ENCODE measurements around the gene RNU7-1. TPM values are rescaled to one million over a fixed set of nuclear protein-coding genes. Genes with fewer than 3 reads are reported as not detected.

The RNU7-1 gene
- total and polyA plus RNA-seq, 10 of the 15 experiments (the other 5 are each of a cell fraction or from before 2014, with no cell fraction given), result not detected

DNA sequence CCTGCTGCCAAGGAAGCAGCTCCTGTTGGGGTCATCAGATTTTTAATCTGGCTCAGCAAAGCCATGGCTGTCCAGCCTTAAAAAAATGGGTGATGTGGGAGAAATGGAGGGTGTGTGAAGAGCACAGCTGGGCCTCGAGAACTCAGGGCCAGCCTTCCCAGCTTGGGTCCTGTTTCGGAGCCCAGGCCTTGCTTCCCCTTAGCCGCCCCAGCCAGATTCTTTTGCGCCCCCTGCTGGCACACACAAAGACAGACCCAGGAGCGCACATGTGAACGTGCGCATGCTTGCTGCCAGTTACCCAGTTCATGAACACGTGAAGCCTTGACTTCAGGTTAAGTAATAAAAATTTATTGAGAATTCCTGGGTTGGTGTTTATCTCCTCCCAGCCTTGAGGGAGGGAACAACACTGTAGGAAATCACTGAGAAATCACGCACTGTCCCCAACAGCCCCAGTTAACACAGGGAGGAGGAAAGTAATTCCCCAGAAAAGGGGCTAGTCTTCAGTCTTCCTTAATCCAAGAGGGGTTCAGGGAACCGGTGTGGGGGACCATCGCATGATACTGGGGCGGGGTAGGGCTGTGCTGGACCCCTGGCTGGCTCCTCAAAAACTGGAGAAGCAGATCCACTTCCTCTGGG, 21.5 kb downstream of the RNU7-1 start (continued):
- peak; percentile 24 for TF ChIP-seq MYC (IDR thresholded peaks at IDR 0.05; ENCODE audit: insufficient read depth, insufficient read length, insufficient replicate concordance, low read length, severe bottlenecking)

DNA sequence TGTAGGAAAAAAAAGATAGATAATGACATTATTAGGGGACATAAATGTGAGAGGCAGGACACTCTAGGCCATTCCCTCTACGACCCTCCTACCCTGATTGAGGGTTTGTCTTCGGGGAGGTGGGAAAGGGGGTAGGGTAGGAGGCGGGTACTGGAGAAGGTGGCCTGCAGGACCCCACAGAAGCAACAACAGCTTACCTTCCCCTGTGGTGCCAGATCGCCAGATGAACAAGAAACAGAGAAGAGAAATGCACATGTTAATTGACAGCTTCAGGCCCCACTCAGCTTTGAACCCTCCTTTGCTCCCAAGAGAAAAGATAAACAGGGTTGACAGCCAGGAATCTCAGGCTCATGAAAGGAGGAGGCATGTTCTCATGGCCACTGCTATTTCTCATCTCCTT, 22.1 kb downstream of the RNU7-1 start:
- in situ Hi-C loops (cut with MboI), result loop anchor here (25.0 kb wide), 1 partner anchor 1672 kb away; no protein-coding TSS in a partner anchor
- no peak overlapping the region for H3K4me2 ChIP-seq (ENCODE audit: control insufficient read depth, insufficient read depth)
- peaks cover 41% of the 10 kb centered on the region for H3K79me2 ChIP-seq (ENCODE audit: control insufficient read depth, insufficient read depth, low read length)
- no peak for TF ChIP-seq HDGF (IDR thresholded peaks at IDR 0.05)
- no peak for TF ChIP-seq SMAD5 (IDR thresholded peaks at IDR 0.05; ENCODE audit: low read depth)
- TF ChIP-seq, protein P1, sequence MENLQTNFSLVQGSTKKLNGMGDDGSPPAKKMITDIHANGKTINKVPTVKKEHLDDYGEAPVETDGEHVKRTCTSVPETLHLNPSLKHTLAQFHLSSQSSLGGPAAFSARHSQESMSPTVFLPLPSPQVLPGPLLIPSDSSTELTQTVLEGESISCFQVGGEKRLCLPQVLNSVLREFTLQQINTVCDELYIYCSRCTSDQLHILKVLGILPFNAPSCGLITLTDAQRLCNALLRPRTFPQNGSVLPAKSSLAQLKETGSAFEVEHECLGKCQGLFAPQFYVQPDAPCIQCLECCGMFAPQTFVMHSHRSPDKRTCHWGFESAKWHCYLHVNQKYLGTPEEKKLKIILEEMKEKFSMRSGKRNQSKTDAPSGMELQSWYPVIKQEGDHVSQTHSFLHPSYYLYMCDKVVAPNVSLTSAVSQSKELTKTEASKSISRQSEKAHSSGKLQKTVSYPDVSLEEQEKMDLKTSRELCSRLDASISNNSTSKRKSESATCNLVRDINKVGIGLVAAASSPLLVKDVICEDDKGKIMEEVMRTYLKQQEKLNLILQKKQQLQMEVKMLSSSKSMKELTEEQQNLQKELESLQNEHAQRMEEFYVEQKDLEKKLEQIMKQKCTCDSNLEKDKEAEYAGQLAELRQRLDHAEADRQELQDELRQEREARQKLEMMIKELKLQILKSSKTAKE (IDR thresholded peaks at IDR 0.05; ENCODE audit: low read depth, poor library complexity, severe bottlenecking), result no peak
- TF ChIP-seq YY1 (IDR thresholded peaks at IDR 0.05; ENCODE audit: low read depth, low read length), result no peak
- TF ChIP-seq, protein P2, sequence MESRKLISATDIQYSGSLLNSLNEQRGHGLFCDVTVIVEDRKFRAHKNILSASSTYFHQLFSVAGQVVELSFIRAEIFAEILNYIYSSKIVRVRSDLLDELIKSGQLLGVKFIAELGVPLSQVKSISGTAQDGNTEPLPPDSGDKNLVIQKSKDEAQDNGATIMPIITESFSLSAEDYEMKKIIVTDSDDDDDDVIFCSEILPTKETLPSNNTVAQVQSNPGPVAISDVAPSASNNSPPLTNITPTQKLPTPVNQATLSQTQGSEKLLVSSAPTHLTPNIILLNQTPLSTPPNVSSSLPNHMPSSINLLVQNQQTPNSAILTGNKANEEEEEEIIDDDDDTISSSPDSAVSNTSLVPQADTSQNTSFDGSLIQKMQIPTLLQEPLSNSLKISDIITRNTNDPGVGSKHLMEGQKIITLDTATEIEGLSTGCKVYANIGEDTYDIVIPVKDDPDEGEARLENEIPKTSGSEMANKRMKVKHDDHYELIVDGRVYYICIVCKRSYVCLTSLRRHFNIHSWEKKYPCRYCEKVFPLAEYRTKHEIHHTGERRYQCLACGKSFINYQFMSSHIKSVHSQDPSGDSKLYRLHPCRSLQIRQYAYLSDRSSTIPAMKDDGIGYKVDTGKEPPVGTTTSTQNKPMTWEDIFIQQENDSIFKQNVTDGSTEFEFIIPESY (IDR thresholded peaks at IDR 0.05), result no peak
- no peak for TF ChIP-seq WRNIP1 (IDR thresholded peaks at IDR 0.05; ENCODE audit: borderline replicate concordance, low read depth, low read length)
- TF ChIP-seq FOS (IDR thresholded peaks at IDR 0.05; ENCODE audit: borderline replicate concordance, extremely low read depth, insufficient read length), result no peak
- TF ChIP-seq SREBF2 (IDR thresholded peaks at IDR 0.05; ENCODE audit: low read length), result no peak
- TF ChIP-seq MYC (IDR thresholded peaks at IDR 0.05; ENCODE audit: insufficient read depth, insufficient read length, insufficient replicate concordance, low read length, severe bottlenecking), result no peak
- no peak for TF ChIP-seq RBBP5 (conservative IDR thresholded peaks at IDR 0.05)
- TF ChIP-seq SRF (IDR thresholded peaks at IDR 0.05; ENCODE audit: low read depth in 2 of 2, low read length in 2 of 2), result no peak
- TF ChIP-seq, protein P3, sequence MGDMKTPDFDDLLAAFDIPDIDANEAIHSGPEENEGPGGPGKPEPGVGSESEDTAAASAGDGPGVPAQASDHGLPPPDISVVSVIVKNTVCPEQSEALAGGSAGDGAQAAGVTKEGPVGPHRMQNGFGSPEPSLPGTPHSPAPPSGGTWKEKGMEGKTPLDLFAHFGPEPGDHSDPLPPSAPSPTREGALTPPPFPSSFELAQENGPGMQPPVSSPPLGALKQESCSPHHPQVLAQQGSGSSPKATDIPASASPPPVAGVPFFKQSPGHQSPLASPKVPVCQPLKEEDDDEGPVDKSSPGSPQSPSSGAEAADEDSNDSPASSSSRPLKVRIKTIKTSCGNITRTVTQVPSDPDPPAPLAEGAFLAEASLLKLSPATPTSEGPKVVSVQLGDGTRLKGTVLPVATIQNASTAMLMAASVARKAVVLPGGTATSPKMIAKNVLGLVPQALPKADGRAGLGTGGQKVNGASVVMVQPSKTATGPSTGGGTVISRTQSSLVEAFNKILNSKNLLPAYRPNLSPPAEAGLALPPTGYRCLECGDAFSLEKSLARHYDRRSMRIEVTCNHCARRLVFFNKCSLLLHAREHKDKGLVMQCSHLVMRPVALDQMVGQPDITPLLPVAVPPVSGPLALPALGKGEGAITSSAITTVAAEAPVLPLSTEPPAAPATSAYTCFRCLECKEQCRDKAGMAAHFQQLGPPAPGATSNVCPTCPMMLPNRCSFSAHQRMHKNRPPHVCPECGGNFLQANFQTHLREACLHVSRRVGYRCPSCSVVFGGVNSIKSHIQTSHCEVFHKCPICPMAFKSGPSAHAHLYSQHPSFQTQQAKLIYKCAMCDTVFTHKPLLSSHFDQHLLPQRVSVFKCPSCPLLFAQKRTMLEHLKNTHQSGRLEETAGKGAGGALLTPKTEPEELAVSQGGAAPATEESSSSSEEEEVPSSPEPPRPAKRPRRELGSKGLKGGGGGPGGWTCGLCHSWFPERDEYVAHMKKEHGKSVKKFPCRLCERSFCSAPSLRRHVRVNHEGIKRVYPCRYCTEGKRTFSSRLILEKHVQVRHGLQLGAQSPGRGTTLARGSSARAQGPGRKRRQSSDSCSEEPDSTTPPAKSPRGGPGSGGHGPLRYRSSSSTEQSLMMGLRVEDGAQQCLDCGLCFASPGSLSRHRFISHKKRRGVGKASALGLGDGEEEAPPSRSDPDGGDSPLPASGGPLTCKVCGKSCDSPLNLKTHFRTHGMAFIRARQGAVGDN (IDR thresholded peaks at IDR 0.05), result no peak

More for the DNA sequence above, 22.1 kb downstream of the RNU7-1 start:
- no peak overlapping the region for H2AFZ ChIP-seq (ENCODE audit: control insufficient read depth, low read depth, low read length)
- ATAC-seq (no peak), FAIRE-seq (no peak), DNase-seq (ENCODE audit: low read depth, low spot score) (no peak)
- RAD21 ChIA-PET (ENCODE audit: unreplicated experiment), result interaction anchor here (0.9 to 13.5 kb wide), 6 partner anchors 9 to 147 kb away, joined by 3 to 426 read pairs (median 4); partner anchors contain the start of genes C12orf57, LPCAT3 and RNU7-1
- H3K27me3 ChIP-seq (replicated peaks in 1 of 2; ENCODE audit: control insufficient read depth in 2 of 2, insufficient read depth in 2 of 2, low read length in 1 of 2), result no peaks in the 10 kb centered on the region
- WGBS (ENCODE audit: insufficient coverage, insufficient replicate concordance, low lambda C conversion rate, missing lambda C conversion rate), result 45% methylated on average over 4 of the region's 4 CpGs
- peaks cover 30 to 31% of the 10 kb centered on the region in 2 experiments for H3K36me3 ChIP-seq (ENCODE audit: control insufficient read depth in 2 of 2, insufficient read depth in 2 of 2, low read length in 1 of 2)
- no TSS peak for BruUV-seq (replicated peaks)
- CTCF ChIA-PET, result interaction anchor here (1.1 to 13.2 kb wide), 8 partner anchors 18 to 147 kb away, joined by 4 to 645 read pairs (median 8); partner anchors contain the start of genes C12orf57, C1RL, PTPN6 and RNU7-1
- H3K27ac ChIP-seq (ENCODE audit: control insufficient read depth, insufficient read depth), result peak overlapping the region; percentile 11; the same call in 1 of the 2 replicates
- no peaks in the 10 kb centered on the region for H4K20me1 ChIP-seq (ENCODE audit: control insufficient read depth, insufficient read depth)
- intact Hi-C loops (cut with micrococcal nuclease; ENCODE audit: unreplicated experiment), result loop anchor here (1.0 kb wide), 1 partner anchor 21 kb away; the partner anchor contains the start of gene C12orf57
- SMC1A ChIA-PET (ENCODE audit: uncharacterized antibody, unreplicated experiment), result interaction anchor here (1.0 to 13.2 kb wide), 4 partner anchors 9 to 143 kb away, joined by 3 to 395 read pairs (median 6); partner anchors contain the start of genes C12orf57, C1RL, PTPN6 and RNU7-1
- peaks cover 32% of the 10 kb centered on the region for H3K4me1 ChIP-seq (ENCODE audit: control insufficient read depth, insufficient read depth, low read length)
- no peak overlapping the region for H3K4me3 ChIP-seq
- POLR2A ChIA-PET, result interaction anchor here (2.3 to 13.5 kb wide), 2 partner anchors 10 to 21 kb away, joined by 7 to 524 read pairs; partner anchors contain the start of genes C12orf57, PTPN6 and RNU7-1
- peak overlapping the region; percentile 39; the same call in 1 of the 2 replicates for H3K9ac ChIP-seq (ENCODE audit: control insufficient read depth, insufficient read depth, low read length)
- no peaks in the 10 kb centered on the region for H3K9me3 ChIP-seq (replicated peaks; ENCODE audit: control insufficient read depth, insufficient read depth, low read length)

Measured in GM12878 (cell line).